GM19324 (cell line): ENCODE measurements around the gene FRG2B.
"Not testable (repeated sequence)": the region's sequence is repeated elsewhere in the genome, so short reads cannot be mapped to it uniquely, and the experiment has no call there.

Experiments
- ATAC-seq: cut with Tn5 transposase; IDR thresholded peaks from one replicate; pipeline ENCODE4 v1.9.1; 2021; ENCODE audit warnings: mild to moderate bottlenecking, moderate library complexity; ENCODE audit not compliant: unreplicated experiment, low FRiP score

The FRG2B gene

DNA sequence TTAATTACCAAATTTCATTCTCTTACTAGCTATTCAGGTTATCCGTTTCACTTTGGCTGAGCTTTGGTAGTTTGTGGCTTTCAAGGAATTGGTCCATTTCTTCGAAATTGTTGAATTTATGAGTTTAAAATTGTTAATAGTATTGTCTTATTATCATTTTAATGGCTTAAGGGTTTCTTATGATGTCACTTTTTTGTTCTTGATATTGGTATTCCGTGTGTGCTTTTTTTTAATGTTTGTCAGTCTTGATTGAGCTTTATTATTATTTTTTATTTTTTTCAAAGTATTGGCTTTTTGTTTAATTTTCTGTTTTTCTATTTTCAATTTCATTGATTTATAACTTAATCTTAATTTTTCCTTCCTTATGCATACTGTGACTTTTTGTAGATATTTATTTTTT lies 25.9 kb downstream of the FRG2B start:
- ATAC-seq, result no peak

DNA sequence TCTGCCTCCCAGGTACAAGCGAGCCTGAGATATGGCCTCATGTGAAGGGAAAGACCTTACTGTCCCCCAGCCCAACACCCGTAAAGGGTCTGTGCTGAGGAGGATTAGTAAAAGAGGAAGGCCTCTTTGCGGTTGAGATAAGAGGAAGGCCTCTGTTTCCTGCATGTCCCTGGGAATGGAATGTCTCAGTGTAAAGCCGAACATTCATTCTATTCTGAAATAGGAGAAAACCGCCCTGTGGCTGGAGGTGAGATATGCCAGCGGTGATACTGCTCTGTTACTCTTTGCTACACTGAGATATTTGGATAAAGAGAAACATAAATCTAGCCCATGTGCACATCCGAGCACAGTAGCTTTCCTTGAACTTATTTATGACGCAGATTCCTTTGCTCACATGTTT lies 26.7 kb downstream of the FRG2B start:
- not testable (repeated sequence) for ATAC-seq

DNA sequence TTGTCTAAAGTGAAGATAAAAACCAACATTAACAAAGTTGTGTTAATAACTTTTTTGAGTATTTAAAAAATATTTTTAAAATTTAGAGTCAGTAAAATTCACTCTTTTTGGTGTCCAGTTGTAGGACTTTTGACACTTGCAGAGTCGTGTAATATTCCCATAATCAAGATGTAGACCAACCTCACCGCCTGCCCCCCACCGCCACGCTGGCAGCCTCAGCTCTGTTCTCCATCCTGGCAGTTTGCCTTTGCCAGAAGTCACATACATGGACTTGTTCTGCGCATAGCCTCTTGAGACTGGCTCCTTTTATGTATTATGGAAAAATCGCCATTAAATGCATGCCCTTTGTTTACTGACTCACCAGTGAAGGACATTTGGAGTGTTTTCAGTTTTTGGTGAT lies 33.9 kb downstream of the FRG2B start:
- no peak for ATAC-seq

DNA sequence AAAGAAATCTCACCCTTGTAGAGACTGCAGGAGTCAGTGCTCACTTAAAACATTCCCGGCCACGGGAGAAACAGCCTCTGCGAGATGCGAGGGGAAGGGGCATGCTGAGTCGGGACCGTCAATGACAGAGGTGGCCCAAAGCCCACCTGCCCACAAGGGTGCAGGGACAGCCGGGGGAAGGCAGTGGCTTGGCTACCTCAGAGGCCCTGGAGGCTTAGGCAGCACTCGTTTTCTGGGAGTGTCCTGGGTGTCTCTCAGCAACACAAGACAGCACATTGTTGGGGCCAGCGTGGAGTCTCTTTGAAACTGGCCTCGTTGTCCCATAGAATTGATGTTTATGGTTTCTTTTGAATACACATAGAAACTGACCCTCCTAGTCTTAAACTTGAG lies 35.6 kb downstream of the FRG2B start:
- ATAC-seq, result no peak

DNA sequence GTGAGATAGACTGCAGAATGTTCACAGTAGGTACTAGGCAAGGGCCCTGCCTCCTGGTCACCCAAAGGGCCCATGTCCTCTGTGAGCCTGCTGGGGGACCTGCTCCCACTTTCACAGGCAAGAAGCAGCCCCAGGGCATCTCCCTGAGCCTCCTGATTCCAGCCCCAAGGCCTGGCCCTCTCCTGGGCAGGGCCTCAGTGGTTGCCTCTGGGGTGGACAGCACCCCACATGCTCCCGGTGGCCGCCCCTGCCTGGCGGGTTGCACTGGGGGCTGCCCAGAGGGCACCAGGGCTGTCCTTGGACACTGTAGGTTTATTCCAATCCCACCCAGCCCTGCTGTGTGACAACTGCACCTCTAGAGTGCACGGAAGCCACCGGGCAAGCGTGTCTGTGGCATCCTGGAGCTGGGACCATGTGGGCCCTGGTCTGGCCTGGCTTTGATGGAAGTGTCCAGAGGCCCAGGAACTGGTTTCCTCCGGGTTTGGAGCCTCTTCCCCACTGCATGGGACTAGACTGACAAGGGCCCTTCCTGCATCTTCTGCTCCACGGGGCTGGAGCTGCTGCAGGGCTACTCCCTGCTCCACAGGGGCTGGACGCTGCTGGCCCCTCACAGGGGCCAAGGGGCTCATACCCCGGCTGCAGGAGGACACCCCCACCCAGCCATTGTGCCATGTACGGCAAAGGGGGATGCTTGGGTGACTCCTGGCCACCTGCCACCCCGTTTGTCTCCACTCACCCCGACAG lies 36.2 kb downstream of the FRG2B start:
- no peak for ATAC-seq

DNA sequence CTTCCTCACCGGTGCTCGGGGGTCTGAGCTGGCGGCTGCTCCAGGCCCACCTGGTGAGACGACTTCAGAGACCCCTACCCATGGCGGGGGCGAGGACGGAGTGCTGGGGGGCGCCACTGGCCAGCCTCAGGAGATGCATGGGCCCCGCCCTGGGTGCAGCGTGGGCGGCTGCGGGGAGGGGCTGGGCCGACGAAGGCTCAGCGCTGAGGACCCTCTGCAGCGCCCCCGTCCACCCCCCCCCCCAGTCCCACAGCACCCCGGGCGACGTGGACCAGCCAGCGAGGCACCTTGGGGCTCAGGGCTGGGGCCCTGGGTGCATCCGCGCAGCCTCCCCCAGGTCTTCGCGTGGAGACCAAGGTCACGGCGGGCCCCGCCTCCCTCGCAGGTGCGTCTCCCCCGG lies 49.6 kb downstream of the FRG2B start:
- ATAC-seq, result not testable (repeated sequence)
